Upper lobe of right lung (tissue), 1 donor: ENCODE data around the gene RASGRP3. TPM values are rescaled to one million over a fixed set of nuclear protein-coding genes. Genes with fewer than 3 reads are reported as not detected.
A peak's percentile ranks its signal among the peaks of the same experiment; 100 is the strongest.

Experiments used
- ATAC-seq: fragments of 200-7000 bp; cut with Tn5 transposase; one replicate; pipeline ENCODE4 v1.9.1; 2020; ENCODE audit warnings: mild to moderate bottlenecking, moderate library complexity
- DNase-seq: peaks from one replicate; pipeline ENCODE4 v3.0.0-alpha.2; 2020
- H3K27ac ChIP-seq: fragments of 200-600 bp; one replicate; pipeline ENCODE4 v1.8.0; 2022
- H3K27me3 ChIP-seq: fragments of 200-600 bp; one replicate; pipeline ENCODE4 v1.8.0; 2022; ENCODE audit warnings: mild to moderate bottlenecking
- H3K36me3 ChIP-seq: fragments of 200-600 bp; one replicate; pipeline ENCODE4 v1.8.0; 2022
- H3K4me1 ChIP-seq: fragments of 200-600 bp; one replicate; pipeline ENCODE4 v1.8.0; 2022
- H3K4me3 ChIP-seq: fragments of 200-600 bp; one replicate; pipeline ENCODE4 v1.8.0; 2022; ENCODE audit warnings: mild to moderate bottlenecking
- H3K9me3 ChIP-seq: fragments of 200-600 bp; one replicate; pipeline ENCODE4 v1.8.0; 2022
- CTCF ChIP-seq: fragments of 200-600 bp; IDR thresholded peaks from one replicate; pipeline ENCODE4 v1.8.0; 2022; ENCODE audit warnings: antibody characterized with exemption
- intact Hi-C: fragments of 100-400 bp; cut with DNase I; formaldehyde crosslinking; loops from one replicate; pipeline ENCODE4 v1.11.0; 2022
- total RNA-seq: library from RNA; stranded (reverse); fragmentation: NEBNext Ultra II Directional; extraction: Animal tissue kit (Norgen Biotek cat#: 25700); gene quantifications from one replicate; pipeline ENCODE4 v1.2.1, GENCODE V29; 2021
- donor health status: DM: no; HTN: yes; CAD: no; lungs with severe emphysema.

RASGRP3 gene
- total RNA-seq, 1 donor from 2014 or later: 13.6 TPM

DNA sequence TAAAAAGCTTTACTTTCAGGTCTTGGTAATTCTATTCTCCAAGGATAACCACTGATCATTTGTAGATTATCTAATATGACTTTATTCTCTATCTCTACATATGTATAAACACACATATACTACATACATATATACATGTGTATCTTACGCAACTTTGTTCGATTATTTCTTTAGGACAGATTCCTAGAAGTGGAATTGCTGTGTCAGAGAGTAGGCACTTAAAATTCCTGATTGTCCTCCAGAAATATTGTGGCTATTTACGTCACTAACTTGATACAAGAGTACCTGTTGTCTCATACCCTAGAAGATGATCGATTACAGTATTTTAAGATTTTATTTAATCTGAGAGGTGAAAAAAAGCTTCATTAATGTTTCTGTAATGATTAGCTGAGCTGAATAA, 64.8 kb downstream of the RASGRP3 start:
- no peak for DNase-seq
- intact Hi-C loops: no loop called here
- Histone ChIP-seq H3K9me3 (no peaks in the 10 kb centered on the region), H3K4me3 (no peak overlapping the region), H3K4me1 (no peaks in the 10 kb centered on the region), H3K27me3 (no peaks in the 10 kb centered on the region), H3K27ac (no peak overlapping the region), H3K36me3 (no peaks in the 10 kb centered on the region)
- no peak for ATAC-seq
- no peak for TF ChIP-seq CTCF

- intact Hi-C loops: no loop called here
- ATAC-seq: no peak
- peaks cover 16% of the 10 kb centered on the region for H3K4me1 ChIP-seq
- no peak for TF ChIP-seq CTCF
- DNase-seq: no peak
- no peaks in the 10 kb centered on the region for H3K36me3 ChIP-seq
- no peak overlapping the region for H3K27ac ChIP-seq
- no peaks in the 10 kb centered on the region for H3K9me3 ChIP-seq
- H3K4me3 ChIP-seq: no peak overlapping the region
- no peaks in the 10 kb centered on the region for H3K27me3 ChIP-seq
Measured at GRCh38 chr2:33550206-33550605, 73.8 kb downstream of the RASGRP3 start.

GRCh38 chr2:33552758-33553461, 76.5 kb downstream of the RASGRP3 start:
- peak; percentile 62 for ATAC-seq
- no peaks in the 10 kb centered on the region for H3K27me3 ChIP-seq

GRCh38 chr2:33555681-33556080, 79.2 kb downstream of the RASGRP3 start:
- no peak overlapping the region for H3K4me3 ChIP-seq
- no peak for ATAC-seq
- peaks cover 20% of the 10 kb centered on the region for H3K4me1 ChIP-seq
- no peak for TF ChIP-seq CTCF
- DNase-seq: no peak
- H3K36me3 ChIP-seq: no peaks in the 10 kb centered on the region
- no peaks in the 10 kb centered on the region for H3K9me3 ChIP-seq
- intact Hi-C loops: no loop called here
- H3K27me3 ChIP-seq: no peaks in the 10 kb centered on the region
- peak overlapping the region; percentile 58 for H3K27ac ChIP-seq

More at GRCh38 chr2:33552758-33553461, 76.5 kb downstream of the RASGRP3 start:
- intact Hi-C loops: no loop called here
- Histone ChIP-seq H3K9me3 (no peaks in the 10 kb centered on the region), H3K4me1 (peaks cover 20% of the 10 kb centered on the region), H3K4me3 (no peak overlapping the region), H3K27ac (no peak overlapping the region), H3K36me3 (no peaks in the 10 kb centered on the region)
- DNase-seq: no peak
- no peak for TF ChIP-seq CTCF

- Histone ChIP-seq H3K27me3 (no peaks in the 10 kb centered on the region), H3K36me3 (no peaks in the 10 kb centered on the region), H3K4me3 (no peak overlapping the region), H3K4me1 (peaks cover 11% of the 10 kb centered on the region), H3K27ac (no peak overlapping the region), H3K9me3 (no peaks in the 10 kb centered on the region)
- no peak for TF ChIP-seq CTCF
- intact Hi-C loops: no loop called here
- no peak for ATAC-seq
- no peak for DNase-seq
Measured at GRCh38 chr2:33559328-33559727, 82.9 kb downstream of the RASGRP3 start.

GRCh38 chr2:33560017-33560416, 83.6 kb downstream of the RASGRP3 start:
- no peaks in the 10 kb centered on the region for H3K9me3 ChIP-seq
- no peak overlapping the region for H3K4me3 ChIP-seq
- no peak for ATAC-seq
- H3K27me3 ChIP-seq: no peaks in the 10 kb centered on the region
- H3K36me3 ChIP-seq: no peaks in the 10 kb centered on the region
- H3K4me1 ChIP-seq: peaks cover 5% of the 10 kb centered on the region
- TF ChIP-seq CTCF: no peak
- intact Hi-C loops: no loop called here
- no peak for DNase-seq
- H3K27ac ChIP-seq: no peak overlapping the region
